HG03159 (cell line): ENCODE data around the gene UBR1.
"Not testable (repeated sequence)": the region's sequence is repeated elsewhere in the genome, so short reads cannot be mapped to it uniquely, and the experiment has no call there.

Experiments
- ATAC-seq: cut with Tn5 transposase; IDR thresholded peaks from one replicate; pipeline ENCODE4 v1.9.1; 2021; ENCODE audit warnings: mild to moderate bottlenecking, moderate library complexity; ENCODE audit not compliant: unreplicated experiment

Gene UBR1

DNA sequence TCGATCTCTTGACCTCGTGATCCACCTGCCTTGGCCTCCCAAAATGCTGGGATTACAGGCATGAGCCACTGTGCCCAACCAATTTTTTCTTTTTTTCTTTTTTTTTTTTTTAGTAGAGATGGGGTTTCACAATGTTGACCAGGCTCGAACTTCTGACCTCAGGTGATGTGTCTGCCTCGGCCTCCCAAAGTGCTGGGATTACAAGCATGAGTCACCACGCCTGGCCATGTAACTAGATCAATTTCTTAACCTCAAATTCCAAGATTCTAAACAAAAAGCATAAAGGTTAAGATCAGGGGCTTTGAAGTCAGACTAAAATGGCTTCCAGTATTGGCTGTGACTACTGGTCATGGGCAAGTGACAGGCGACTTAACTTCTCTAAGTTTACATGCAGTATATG is 126.7 kb downstream of the UBR1 start:
- not testable (repeated sequence) for ATAC-seq

GRCh38 chr15:42974202-42974862 is 131.5 kb downstream of the UBR1 start:
- ATAC-seq: no peak

DNA sequence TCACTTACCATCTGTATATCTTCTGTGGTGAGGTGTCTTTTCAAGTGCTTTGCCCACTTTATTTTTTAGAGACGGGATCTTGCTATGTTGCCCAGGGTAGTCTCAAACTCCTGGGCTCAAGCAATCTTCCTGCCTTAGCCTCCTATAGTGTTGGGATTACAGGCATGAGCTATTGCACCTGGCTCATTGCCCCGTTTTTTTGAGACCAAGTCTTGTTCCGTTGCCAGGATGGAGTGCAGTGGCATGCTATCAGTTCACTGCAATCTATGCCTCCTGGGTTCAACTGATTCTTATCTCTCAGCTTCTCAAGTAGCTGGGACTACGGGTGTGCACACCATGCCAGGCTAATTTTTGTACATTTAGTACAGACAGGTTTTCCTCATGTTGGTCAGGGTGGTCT is 132.7 kb downstream of the UBR1 start:
- ATAC-seq: no peak

GRCh38 chr15:42971830-42972229 is 134.0 kb downstream of the UBR1 start:
- ATAC-seq: no peak

- ATAC-seq: no peak
Observed at GRCh38 chr15:42964476-42964875, 141.4 kb downstream of the UBR1 start.

DNA sequence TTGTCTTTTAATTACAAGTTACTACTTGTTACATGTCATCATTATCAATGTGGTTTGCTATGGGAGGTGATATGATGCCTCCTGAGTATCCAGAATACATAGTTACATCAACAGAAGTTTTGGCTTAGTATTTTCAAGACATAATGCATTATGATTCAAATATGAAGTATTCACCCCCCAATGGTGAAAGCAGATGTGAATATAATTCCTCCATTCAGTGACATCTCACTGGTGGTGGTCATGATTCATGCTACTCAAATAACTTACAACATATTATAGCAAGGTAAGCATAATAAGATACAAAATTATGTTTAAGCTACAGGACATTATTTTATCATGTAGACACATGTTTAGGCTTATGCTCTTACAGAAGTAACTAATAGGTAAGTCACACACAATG is 150.3 kb downstream of the UBR1 start:
- ATAC-seq: no peak

- no peak for ATAC-seq
Observed at GRCh38 chr15:42954291-42954690, 151.5 kb downstream of the UBR1 start.

DNA sequence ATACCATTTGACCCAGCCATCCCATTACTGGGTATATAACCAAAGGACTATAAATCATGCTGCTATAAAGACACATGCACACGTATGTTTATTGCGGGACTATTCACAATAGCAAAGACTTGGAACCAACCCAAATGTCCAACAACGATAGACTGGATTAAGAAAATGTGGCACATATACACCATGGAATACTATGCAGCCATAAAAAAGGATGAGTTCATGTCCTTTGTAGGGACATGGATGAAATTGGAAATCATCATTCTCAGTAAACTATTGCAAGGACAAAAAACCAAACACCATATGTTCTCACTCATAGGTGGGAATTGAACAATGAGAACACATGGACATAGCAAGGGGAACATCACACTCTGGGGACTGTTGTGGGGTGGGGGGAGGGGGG is 156.9 kb downstream of the UBR1 start:
- ATAC-seq: not testable (repeated sequence)

DNA sequence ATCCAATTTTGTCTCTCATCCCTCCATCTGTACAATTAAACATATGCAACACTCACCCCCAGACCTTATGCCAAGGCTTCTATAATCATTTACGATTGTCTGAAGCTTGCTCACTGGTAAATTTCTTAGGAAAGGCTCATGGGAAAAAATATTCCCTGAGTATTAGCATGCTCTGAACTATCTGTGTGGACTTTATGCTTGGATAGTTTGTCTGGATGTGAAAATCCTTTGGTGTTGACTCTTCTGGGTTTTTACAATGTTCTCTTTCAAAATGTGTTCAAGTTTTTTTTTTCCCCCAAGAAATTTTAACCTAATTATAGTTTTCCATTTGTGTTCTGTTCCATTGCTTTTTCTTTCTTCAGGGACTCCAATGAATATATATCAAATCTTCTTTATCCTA is 165.3 kb downstream of the UBR1 start:
- ATAC-seq: no peak

DNA sequence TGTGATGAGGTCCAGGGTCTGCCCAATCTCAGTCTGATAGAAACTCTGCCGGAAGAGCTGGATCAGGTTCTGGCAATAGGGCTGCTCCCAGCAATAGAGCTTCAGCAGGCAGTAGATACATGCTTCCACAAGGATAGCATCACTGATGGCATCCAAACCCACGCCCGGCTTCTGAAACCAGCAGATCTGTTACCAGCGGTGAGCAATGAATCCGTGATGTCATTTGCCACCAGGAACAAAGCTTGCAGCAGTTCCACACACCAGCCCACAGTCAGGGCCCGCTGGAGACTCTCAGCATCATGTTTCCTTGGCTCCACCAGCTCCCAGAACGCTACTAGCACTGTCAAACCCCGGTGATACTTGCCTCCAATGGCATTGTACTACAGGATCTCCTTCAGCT is 166.0 kb downstream of the UBR1 start:
- ATAC-seq: no peak

- no peak for ATAC-seq
Observed at GRCh38 chr15:42937143-42937542, 168.7 kb downstream of the UBR1 start.

- no peak for ATAC-seq
Observed at GRCh38 chr15:42933886-42934667, 171.8 kb downstream of the UBR1 start.

- no peak for ATAC-seq
Observed at GRCh38 chr15:42932833-42933515, 172.9 kb downstream of the UBR1 start.

DNA sequence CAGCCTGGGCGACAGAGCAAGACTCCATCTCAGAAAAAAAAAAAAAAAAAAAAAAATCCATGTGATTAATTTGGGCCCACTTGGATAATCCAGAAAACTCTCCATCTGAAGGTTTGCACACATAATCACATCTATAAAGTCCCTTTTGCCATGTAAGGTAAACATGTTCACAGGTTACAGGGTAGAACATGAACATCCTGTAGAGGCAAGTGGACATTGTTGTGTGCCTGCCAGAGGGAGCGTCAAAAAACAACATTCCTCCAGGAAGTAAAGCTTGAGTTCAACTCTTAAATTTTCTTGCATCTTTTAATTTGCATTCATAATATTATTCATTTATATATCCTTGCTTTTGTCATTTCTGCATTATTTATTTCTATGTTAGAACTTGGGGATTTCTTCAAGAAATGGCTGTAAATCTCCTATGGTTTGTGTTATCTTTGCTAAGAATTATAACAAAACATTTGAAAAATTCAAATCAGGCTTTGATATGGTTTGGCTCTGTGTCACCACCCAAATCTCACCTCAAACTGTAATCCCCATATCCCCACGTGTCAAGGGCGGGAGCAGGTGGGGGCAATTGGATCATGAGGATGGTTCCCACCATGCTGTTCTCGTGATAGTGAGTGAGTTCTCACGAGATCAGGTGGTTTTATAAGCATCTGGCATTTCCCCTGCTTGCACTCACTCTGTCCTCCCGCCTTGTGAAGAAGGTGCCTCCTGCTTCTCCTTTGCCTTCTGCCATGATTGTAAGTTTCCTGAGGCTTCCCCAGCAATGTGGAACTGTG is 173.9 kb downstream of the UBR1 start:
- no peak for ATAC-seq

DNA sequence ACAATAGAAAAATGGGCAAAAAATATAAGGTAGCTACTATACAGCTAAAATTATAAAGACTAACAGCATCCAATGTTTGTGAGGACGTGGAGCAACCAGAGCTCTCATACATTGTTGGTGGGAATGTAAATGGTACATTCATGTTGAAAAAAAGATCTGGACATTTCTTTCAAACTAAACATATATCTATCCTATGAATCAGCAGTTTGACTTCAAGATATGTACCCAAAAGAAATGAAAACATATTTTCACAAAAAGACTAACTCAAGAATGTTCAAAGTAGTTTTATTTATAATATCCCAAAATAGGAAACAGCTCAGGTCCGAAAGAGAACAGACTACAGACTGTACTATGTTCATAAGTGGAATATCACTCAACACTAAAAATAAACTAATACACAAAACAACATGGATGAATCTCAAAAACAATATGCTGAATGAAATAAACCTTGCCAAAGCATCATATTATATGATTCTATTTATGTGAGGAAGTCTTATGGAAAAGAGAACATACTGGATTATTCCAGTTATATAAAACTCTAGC is 176.5 kb downstream of the UBR1 start:
- ATAC-seq: no peak

DNA sequence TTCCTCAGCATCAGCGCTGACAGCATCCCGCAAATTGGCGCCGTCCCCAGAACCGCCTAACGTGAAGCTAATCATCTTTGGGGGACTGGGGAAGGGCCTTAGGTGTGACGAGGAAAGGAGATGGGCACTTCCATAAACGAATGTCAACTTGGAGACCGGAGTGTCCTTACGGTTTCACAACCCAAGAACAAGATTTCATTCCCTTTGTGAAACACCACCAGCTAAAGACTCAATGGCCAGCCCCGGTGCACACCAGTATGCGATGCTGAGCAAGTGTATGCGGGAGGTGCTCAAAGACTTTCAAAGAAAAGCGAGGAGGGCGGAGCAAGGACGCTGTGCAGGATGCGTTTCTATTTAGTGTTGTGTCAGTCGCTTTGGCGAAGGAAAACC is 184.5 kb downstream of the UBR1 start:
- no peak for ATAC-seq

- ATAC-seq: peak; percentile 89
Observed at GRCh38 chr15:42920519-42921341, 185.1 kb downstream of the UBR1 start, which contains the start of gene TTBK2. TSS of gene TTBK2 (minus strand) at chr15:42920778. CDS start at chr15:42878617, 42,161 bp downstream.

GRCh38 chr15:42919799-42920518 is 185.9 kb downstream of the UBR1 start:
- peak; percentile 18 for ATAC-seq

DNA sequence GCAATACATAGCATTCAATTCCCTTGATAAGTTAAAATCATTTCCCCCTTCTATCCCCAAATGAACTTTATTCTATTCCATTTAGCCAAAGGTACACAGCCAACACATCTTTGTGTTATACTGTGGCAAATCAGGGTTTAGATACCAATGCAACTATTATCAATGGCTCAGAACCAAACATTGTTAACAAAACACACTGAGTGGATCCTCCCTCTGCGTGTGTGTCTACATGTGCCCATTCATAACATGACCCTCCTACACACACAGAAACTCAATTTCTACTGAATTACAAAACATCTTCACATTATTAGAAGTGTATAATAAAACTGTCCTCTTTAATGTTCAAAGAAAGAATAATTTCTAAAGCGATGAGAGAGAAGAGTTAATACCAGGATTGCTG is 186.5 kb downstream of the UBR1 start:
- no peak for ATAC-seq
